ENCODE results near the gene SHKBP1.

The SHKBP1 gene

GRCh38 chr19:40529093-40529954, 47.3 kb upstream of the SHKBP1 start (continued):
- peak; percentile 85 for TF ChIP-seq SP3 (tag by site-specific recombination; IDR thresholded peaks at IDR 0.05)
- peak; percentile 72 for TF ChIP-seq ZNF341 (tag by site-specific recombination; IDR thresholded peaks at IDR 0.05; ENCODE audit: low read depth)
- TF ChIP-seq ZFP37 (tag by site-specific recombination; IDR thresholded peaks at IDR 0.05): peak; percentile 83
- TF ChIP-seq, protein P1, sequence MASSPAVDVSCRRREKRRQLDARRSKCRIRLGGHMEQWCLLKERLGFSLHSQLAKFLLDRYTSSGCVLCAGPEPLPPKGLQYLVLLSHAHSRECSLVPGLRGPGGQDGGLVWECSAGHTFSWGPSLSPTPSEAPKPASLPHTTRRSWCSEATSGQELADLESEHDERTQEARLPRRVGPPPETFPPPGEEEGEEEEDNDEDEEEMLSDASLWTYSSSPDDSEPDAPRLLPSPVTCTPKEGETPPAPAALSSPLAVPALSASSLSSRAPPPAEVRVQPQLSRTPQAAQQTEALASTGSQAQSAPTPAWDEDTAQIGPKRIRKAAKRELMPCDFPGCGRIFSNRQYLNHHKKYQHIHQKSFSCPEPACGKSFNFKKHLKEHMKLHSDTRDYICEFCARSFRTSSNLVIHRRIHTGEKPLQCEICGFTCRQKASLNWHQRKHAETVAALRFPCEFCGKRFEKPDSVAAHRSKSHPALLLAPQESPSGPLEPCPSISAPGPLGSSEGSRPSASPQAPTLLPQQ (tag by site-specific recombination; IDR thresholded peaks at IDR 0.05): peak; percentile 92
- no peak for TF ChIP-seq ZNF354C (tag by site-specific recombination; IDR thresholded peaks at IDR 0.05; ENCODE audit: borderline replicate concordance, low read depth)
- no peak for TF ChIP-seq KLF16 (tag by site-specific recombination; IDR thresholded peaks at IDR 0.05)
- TF ChIP-seq ZNF366 (tag by site-specific recombination; conservative IDR thresholded peaks at IDR 0.05): peak; percentile 73
- TF ChIP-seq ZNF266 (tag by site-specific recombination; IDR thresholded peaks at IDR 0.05; ENCODE audit: low read depth): no peak
- peak; percentile 96 for TF ChIP-seq ZFHX2 (tag by site-specific recombination; conservative IDR thresholded peaks at IDR 0.05)
- no peak for TF ChIP-seq ZNF473 (tag by site-specific recombination; IDR thresholded peaks at IDR 0.05)
- no peak for TF ChIP-seq ZNF664 (tag by site-specific recombination; IDR thresholded peaks at IDR 0.05)
- TF ChIP-seq ZNF133 (tag by site-specific recombination; IDR thresholded peaks at IDR 0.05): no peak
- TF ChIP-seq ZBTB49 (tag by site-specific recombination; IDR thresholded peaks at IDR 0.05; ENCODE audit: low read depth): no peak
- TF ChIP-seq ZNF274 (IDR thresholded peaks at IDR 0.05; ENCODE audit: low read length): no peak
- TF ChIP-seq ZNF274 (tag by site-specific recombination; IDR thresholded peaks at IDR 0.05; ENCODE audit: borderline replicate concordance): no peak
- peak; percentile 92 for TF ChIP-seq ZXDB (tag by site-specific recombination; IDR thresholded peaks at IDR 0.05)
- TF ChIP-seq ZNF18 (tag by site-specific recombination; IDR thresholded peaks at IDR 0.05): peak; percentile 39; the same call in 1 of the 2 replicates
- no peak for TF ChIP-seq ZNF121 (tag by site-specific recombination; IDR thresholded peaks at IDR 0.05)
- TF ChIP-seq ZSCAN16 (tag by site-specific recombination; IDR thresholded peaks at IDR 0.05): no peak
- no peak for TF ChIP-seq ZFP3 (tag by site-specific recombination; IDR thresholded peaks at IDR 0.05; ENCODE audit: low read depth)
- TF ChIP-seq ZNF423 (tag by site-specific recombination; IDR thresholded peaks at IDR 0.05): no peak
- TF ChIP-seq ZNF16 (tag by site-specific recombination; IDR thresholded peaks at IDR 0.05; ENCODE audit: low read depth): no peak
- no peak for TF ChIP-seq ZNF837 (tag by site-specific recombination; IDR thresholded peaks at IDR 0.05)
- TF ChIP-seq ZNF629 (tag by site-specific recombination; IDR thresholded peaks at IDR 0.05): peak; percentile 48
- peak; percentile 81 for TF ChIP-seq SP7 (tag by site-specific recombination; IDR thresholded peaks at IDR 0.05)
- 0 out of 2 replicates have a peak, but pooled peaks have one; percentile 52 for TF ChIP-seq BCL11B (tag by site-specific recombination; IDR thresholded peaks at IDR 0.05; ENCODE audit: low read depth)
- TF ChIP-seq ZNF175 (tag by site-specific recombination; IDR thresholded peaks at IDR 0.05): no peak
- TF ChIP-seq ZNF776 (tag by site-specific recombination; IDR thresholded peaks at IDR 0.05; ENCODE audit: borderline replicate concordance): no peak; the same call in 1 of the 2 replicates
- TF ChIP-seq ZNF248 (tag by site-specific recombination; IDR thresholded peaks at IDR 0.05): no peak
- TF ChIP-seq ZNF623 (tag by site-specific recombination; IDR thresholded peaks at IDR 0.05): no peak; the same call in 1 of the 2 replicates
- TF ChIP-seq ZNF530 (tag by site-specific recombination; IDR thresholded peaks at IDR 0.05; ENCODE audit: low read depth): no peak
- TF ChIP-seq ZNF785 (tag by site-specific recombination; IDR thresholded peaks at IDR 0.05): 0 out of 2 replicates have a peak, but pooled peaks have one; percentile 7
- TF ChIP-seq, protein P2, sequence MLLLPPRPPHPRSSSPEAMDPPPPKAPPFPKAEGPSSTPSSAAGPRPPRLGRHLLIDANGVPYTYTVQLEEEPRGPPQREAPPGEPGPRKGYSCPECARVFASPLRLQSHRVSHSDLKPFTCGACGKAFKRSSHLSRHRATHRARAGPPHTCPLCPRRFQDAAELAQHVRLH (tag by site-specific recombination; IDR thresholded peaks at IDR 0.05): peak; percentile 2
- TF ChIP-seq ELK4 (IDR thresholded peaks at IDR 0.05; ENCODE audit: borderline replicate concordance, low read depth, low read length): no peak
- no peak for TF ChIP-seq ZNF155 (tag by site-specific recombination; IDR thresholded peaks at IDR 0.05)
